ENCODE measurements around the gene CMC2. TPM values are rescaled to one million over a fixed set of nuclear protein-coding genes. Genes with fewer than 3 reads are reported as not detected.

Gene CMC2
- total RNA-seq, 3 donors from 2014 or later: 106 to 112 (median 109) TPM

DNA sequence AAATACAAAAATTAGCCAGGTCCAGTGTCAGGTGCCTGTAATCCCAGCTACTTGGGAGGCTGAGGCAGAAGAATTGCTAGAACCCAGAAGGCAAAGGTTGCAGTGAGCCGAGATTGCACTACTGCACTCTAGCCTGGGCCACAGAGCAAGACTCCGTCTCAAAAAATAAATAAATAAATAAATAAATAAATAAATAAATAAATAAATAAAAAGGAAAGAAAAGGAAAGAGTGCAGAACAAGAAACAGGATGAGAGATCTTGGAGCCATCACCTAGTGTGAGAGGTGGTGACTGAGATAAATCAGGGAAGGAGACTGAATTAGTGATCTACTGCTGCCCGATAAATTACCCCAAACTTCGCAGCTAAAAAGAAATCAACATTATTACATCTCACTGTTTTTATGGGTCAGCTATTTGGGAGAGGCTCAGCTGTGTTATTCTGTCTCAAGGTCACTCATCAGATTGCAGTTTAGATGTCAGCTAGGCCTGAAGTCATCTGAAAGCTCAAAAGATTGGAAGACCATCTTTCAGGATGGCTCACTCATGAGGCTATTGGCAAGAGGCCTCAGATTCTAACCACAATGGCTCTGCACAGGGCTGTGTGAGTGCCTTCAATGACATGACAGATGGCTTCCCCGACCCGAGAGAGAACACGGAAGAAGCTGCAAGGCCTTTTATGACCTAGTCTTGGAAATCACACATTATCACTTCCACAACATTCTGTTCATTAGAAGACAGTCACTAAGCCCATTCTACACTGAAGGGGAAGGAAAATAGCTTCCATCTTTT, 66.4 kb downstream of the CMC2 start:
- no peaks in the 10 kb centered on the region for H3K36me3 Mint-ChIP-seq (ENCODE audit: insufficient read depth)
- no peak for DNase-seq
- peaks cover 10% of the 10 kb centered on the region for H3K27me3 Mint-ChIP-seq (ENCODE audit: low read depth)
- H3K4me1 Mint-ChIP-seq (ENCODE audit: low read depth): no peaks in the 10 kb centered on the region
- no peak overlapping the region for H3K4me3 Mint-ChIP-seq
- H3K9me3 Mint-ChIP-seq: peaks cover 3% of the 10 kb centered on the region
- ATAC-seq: no peak

DNA sequence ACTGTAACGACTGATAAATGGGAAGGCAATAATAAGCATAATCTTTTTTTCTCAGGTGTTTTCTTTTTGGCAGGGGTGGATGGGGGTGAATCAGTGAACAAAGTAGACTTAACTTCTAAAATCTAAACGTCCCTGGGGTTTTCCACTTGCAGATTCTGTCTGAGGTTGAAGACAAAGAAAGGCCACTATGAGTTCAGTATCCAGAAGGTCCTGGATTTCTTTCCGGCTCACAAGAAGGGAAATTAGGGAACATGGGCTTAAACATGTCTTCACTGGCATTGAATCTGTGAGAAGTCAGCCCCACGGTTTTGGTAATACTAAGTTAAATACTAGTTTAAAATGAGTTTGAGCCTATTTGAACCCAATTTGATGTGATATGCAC, 67.8 kb downstream of the CMC2 start:
- Mint-ChIP-seq H3K27me3 (ENCODE audit: low read depth) (peaks cover 21% of the 10 kb centered on the region), H3K4me1 (ENCODE audit: low read depth) (no peaks in the 10 kb centered on the region), H3K36me3 (ENCODE audit: insufficient read depth) (no peaks in the 10 kb centered on the region), H3K9me3 (no peaks in the 10 kb centered on the region), H3K4me3 (no peak overlapping the region)
- DNase-seq (no peak), ATAC-seq (no peak)

- no peaks in the 10 kb centered on the region for H3K9me3 Mint-ChIP-seq
- H3K27me3 Mint-ChIP-seq (ENCODE audit: low read depth): peaks cover 28% of the 10 kb centered on the region
- H3K36me3 Mint-ChIP-seq (ENCODE audit: insufficient read depth): no peaks in the 10 kb centered on the region
- no peak overlapping the region for H3K4me3 Mint-ChIP-seq
- no peaks in the 10 kb centered on the region for H3K4me1 Mint-ChIP-seq (ENCODE audit: low read depth)
- no peak for DNase-seq
- no peak for ATAC-seq
Measured at GRCh38 chr16:80938004-80938878, 68.4 kb downstream of the CMC2 start.

GRCh38 chr16:80936410-80936809, 70.3 kb downstream of the CMC2 start:
- DNase-seq: no peak
- H3K9me3 Mint-ChIP-seq: no peaks in the 10 kb centered on the region

GRCh38 chr16:80935691-80936090, 71.0 kb downstream of the CMC2 start:
- Mint-ChIP-seq H3K4me1 (ENCODE audit: low read depth) (peaks cover 9% of the 10 kb centered on the region), H3K27me3 (ENCODE audit: low read depth) (peaks cover 45% of the 10 kb centered on the region), H3K9me3 (no peaks in the 10 kb centered on the region)

More at GRCh38 chr16:80936410-80936809, 70.3 kb downstream of the CMC2 start:
- Mint-ChIP-seq H3K4me3 (no peak overlapping the region), H3K4me1 (ENCODE audit: low read depth) (peaks cover 9% of the 10 kb centered on the region), H3K27me3 (ENCODE audit: low read depth) (peaks cover 39% of the 10 kb centered on the region), H3K36me3 (ENCODE audit: insufficient read depth) (no peaks in the 10 kb centered on the region)
- no peak for ATAC-seq

GRCh38 chr16:80932708-80933095, 74.0 kb downstream of the CMC2 start:
- Mint-ChIP-seq H3K27me3 (ENCODE audit: low read depth) (peaks cover 63% of the 10 kb centered on the region), H3K9me3 (no peaks in the 10 kb centered on the region), H3K36me3 (ENCODE audit: insufficient read depth) (no peaks in the 10 kb centered on the region), H3K4me3 (peak overlapping the region; percentile 75), H3K4me1 (ENCODE audit: low read depth) (peaks cover 9% of the 10 kb centered on the region)
- no peak for DNase-seq
- no peak for ATAC-seq

More at GRCh38 chr16:80935691-80936090, 71.0 kb downstream of the CMC2 start:
- no peak for DNase-seq
- no peak overlapping the region for H3K4me3 Mint-ChIP-seq
- H3K36me3 Mint-ChIP-seq (ENCODE audit: insufficient read depth): no peaks in the 10 kb centered on the region
- ATAC-seq: no peak

- DNase-seq (no peak), ATAC-seq (peak; percentile 76 to 84)
- Mint-ChIP-seq H3K27me3 (ENCODE audit: low read depth) (peaks cover 66% of the 10 kb centered on the region), H3K9me3 (peaks cover 4% of the 10 kb centered on the region), H3K4me1 (ENCODE audit: low read depth) (peaks cover 9% of the 10 kb centered on the region), H3K4me3 (peak overlapping the region; percentile 75), H3K36me3 (ENCODE audit: insufficient read depth) (no peaks in the 10 kb centered on the region)
Measured at GRCh38 chr16:80931801-80932707, 74.6 kb downstream of the CMC2 start.

- H3K27me3 Mint-ChIP-seq (ENCODE audit: low read depth): peaks cover 19% of the 10 kb centered on the region
- H3K4me1 Mint-ChIP-seq (ENCODE audit: low read depth): peaks cover 2% of the 10 kb centered on the region
- no peaks in the 10 kb centered on the region for H3K36me3 Mint-ChIP-seq (ENCODE audit: insufficient read depth)
Measured at GRCh38 chr16:80924372-80924978, 82.2 kb downstream of the CMC2 start.

DNA sequence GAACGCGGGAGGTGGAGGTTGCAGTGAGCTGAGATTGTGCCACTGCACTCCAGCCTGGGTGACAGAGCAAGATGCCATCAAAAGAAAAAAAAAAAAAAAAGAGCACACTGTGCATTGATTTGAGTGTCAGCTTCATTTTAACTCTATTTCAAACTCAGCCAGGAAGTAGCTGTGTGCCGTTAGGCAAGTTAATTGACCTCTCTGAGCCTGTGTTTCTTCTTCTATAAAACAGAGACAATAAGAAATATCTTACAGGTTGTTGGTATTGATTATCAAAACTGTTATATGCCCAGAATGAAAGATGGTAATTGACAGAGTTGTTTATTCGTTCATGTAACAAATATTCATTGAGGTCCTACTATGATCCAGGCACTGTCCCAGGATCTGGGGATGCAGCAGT, 83.3 kb downstream of the CMC2 start:
- no peak overlapping the region for H3K4me3 Mint-ChIP-seq
- H3K9me3 Mint-ChIP-seq: peaks cover 4% of the 10 kb centered on the region
- no peaks in the 10 kb centered on the region for H3K36me3 Mint-ChIP-seq (ENCODE audit: insufficient read depth)
- H3K27me3 Mint-ChIP-seq (ENCODE audit: low read depth): peaks cover 14% of the 10 kb centered on the region
- no peak for ATAC-seq
- peaks cover 2% of the 10 kb centered on the region for H3K4me1 Mint-ChIP-seq (ENCODE audit: low read depth)
- DNase-seq: no peak

More at GRCh38 chr16:80924372-80924978, 82.2 kb downstream of the CMC2 start:
- Mint-ChIP-seq H3K9me3 (peaks cover 4% of the 10 kb centered on the region), H3K4me3 (no peak overlapping the region)
- ATAC-seq (peak in 1 of 2 donors; percentile 48), DNase-seq (peak; percentile 13)

Other genes with a start within 250 kb of the CMC2 start
- 10 to 100 TPM; 15.3 to 19.8 (median 15.6) TPM for gene CDYL2, start 202.3 kb downstream of the CMC2 start, total RNA-seq
- 10 to 100 TPM; 36.0 to 43.4 (median 42.4) TPM for gene CENPN, start 329 bp upstream of the CMC2 start, total RNA-seq
- gene ATMIN, start 29.0 kb upstream of the CMC2 start, total RNA-seq: 10 to 100 TPM; 27.2 to 30.2 (median 29.3) TPM
- 1 to 10 TPM; 1.4 to 1.7 (median 1.6) TPM for gene C16orf46, start 70.4 kb upstream of the CMC2 start, total RNA-seq
- 10 to 100 TPM; 16.5 to 23.1 (median 17.5) TPM for gene GCSH, start 89.5 kb upstream of the CMC2 start, total RNA-seq
- gene BCO1, start 231.8 kb upstream of the CMC2 start, total RNA-seq: not detected

Data from activated T-cell treated with anti-CD3 and anti-CD28 coated beads, Interleukin-2, amount 50 U/mL, for 4 hours (primary cell).